DMS79 treated with DMSO at 0.1 percent for 48 hours (cell line): ENCODE measurements around the gene MYO15A.

Experiments
- DNase-seq: peaks from one replicate; lab custom pipeline; 2025; lab: John Stamatoyannopoulos, UW

Gene MYO15A

DNA sequence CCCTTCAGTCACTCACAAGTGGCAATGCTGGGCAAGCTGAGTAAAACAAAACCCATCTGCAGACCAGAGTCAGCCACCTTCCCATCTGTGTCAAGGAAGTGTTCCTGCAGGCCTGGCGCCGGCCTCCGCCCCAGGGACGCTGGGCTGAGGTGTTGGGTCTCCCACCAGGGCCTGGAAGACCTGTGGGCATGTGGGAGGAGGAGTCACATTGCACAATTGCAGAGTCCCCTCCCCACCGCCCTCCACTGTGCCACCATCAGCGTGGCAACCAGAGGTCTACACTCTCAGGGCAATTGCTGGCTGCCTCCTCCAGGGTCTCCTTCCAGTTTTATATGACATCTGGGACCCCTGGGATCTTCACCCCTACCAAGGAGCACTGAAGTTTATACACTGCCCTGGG lies 3.0 kb upstream of the MYO15A start:
- no peak for DNase-seq

DNA sequence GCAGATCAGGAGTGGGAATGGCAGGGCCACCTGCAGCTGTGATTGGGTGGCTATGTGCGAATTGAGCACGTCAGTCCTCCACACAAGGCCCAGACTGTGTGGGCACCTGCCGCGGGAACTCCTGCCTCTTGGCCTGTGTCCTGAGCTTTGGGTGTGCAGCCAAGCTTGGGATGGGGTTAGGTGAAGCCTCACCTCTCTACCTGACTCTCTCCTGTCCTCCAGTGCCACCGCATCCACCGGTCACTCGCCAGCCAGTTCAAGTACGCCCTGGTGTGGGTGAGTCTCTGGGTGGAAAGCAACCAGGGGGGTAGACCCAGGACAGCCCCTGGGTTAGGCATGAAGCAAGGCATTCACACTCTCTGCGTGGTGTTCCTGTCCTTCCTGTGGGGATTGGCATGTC lies 2.3 kb upstream of the MYO15A start:
- DNase-seq, result no peak

DNA sequence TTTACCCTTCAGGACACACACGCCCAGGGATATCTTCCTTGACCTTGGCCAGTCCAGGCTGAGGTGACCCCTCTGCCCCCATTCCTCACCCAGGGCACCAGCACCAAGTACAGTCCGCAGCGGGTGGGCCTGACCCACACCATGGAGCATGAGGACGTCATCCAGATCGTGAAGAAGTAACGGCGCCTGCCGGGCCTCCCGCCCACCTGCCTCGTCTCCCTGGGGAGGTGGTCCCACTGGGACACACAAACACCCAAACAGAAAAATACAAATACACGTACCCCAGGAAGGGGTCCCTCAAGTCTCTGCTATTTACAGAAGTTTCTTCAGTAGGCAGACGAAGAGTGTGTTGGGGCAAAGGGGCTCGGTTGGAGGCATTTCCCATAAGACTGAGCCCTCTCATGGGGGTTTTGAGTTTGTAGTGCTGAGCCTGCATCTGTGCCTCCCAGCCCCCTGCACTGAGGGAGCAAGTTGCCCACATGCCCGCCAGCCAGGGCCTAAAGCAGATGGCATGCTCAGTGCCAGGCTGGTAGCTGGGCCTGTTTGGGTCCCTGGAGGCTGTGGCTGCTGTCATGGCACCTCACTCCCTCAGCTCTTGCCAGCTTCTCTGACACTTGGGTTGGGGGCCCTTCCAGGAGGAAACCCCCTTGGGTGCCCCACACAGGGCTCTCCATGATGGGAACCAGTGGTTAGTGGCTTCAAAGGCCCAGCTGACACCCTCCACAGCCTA lies 1.3 kb upstream of the MYO15A start:
- DNase-seq, result no peak

DNA sequence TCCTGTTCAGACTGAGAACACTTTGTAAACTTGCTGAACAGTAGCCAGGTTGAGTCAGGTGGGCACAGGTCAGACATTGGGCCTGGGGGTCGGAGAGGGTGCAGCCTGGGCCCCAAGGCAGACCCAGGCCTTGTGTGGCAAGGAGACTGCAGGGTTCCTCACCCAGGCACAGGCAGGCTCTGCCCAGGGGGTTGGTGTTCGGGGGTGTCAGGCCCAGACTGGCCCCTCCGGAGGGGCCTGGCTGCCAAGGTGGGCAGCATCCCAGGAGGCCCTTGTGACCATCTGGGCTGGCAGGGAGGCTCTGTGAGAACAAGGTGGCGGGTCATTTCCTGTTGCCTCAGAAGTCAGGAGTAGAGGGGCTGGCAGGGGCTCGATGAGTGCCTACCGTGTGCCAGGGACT lies 585 bp upstream of the MYO15A start:
- no peak for DNase-seq

DNA sequence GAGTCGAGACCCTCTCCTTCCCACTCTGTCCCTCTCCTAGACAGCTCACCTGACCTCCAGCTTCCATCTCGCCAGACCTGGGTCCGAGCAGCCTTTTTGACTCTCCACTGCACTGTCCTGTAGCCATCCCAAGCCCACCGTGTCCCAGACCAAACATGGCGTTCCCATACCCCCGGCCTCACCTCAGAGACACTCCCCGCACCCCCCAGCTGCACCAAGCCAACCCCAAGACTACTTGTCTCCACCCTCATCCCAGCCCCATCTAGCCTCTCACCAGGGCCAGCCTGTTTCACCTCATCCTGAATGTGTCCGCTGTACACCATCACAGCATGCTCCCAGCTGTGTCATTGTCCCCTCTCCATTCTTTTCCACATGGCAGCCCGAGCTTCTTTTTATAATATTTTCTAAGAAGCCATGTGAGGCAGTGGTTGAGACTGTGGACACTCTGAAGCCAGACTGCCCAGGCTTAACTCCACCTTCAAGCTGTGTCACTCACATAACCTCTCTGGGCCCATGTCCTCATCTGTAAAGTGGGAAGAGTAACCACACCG lies 1.5 kb downstream of the MYO15A start:
- DNase-seq, result no peak

DNA sequence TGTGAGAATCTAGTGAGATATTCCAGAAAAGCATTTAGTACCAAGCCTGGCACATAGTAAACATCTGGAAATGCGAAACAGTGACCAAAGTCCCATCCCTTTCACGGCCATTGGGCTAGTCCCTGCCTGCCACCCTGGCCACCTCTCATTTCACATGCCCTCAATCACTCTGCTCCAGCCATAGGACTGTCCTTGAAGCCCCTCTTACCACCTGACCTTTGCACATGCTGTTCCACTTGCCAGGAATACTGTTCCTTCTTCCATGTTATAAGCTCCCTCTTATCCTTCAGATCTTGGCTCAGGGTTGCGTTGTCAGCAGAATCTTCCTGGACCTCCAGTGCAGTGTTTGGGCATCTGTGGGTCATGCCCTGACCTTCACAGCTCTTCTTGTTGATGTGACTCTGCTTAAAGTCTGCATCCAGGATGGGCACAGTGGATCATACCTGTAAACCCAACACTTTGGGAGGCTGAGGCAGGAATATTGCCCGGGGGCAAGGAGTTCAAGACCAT lies 2.1 kb downstream of the MYO15A start:
- DNase-seq, result no peak

DNA sequence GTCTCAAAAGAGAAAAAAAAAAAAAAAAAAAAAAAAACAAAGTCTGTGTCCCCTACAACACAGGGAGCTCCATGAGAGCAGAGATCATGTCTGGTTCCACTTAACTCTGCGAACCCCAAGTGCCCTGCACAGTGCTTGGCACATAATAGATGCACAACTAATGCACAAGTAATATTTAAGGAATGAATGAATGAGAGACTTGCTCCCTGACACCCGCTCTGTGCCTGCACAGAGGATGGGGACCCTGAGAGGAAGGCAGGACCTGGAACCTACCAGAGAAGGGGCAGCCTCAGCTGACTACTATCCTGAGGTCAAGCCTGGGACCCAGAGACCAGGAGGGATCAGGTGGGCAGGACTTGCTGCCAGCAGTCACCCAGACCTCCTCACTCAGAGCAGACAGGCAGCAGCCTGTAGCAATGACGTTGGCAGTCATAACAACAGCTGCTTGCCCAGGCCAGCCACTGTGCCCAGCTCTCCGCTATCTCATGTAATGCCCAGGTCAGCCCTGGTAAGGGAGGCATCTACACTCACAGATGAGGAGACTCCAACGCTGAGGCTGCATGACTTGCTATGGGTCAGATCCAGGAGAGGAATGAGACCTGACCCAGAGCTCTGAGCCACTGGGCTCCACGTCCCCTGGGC lies 2.9 kb downstream of the MYO15A start:
- DNase-seq, result no peak

DNA sequence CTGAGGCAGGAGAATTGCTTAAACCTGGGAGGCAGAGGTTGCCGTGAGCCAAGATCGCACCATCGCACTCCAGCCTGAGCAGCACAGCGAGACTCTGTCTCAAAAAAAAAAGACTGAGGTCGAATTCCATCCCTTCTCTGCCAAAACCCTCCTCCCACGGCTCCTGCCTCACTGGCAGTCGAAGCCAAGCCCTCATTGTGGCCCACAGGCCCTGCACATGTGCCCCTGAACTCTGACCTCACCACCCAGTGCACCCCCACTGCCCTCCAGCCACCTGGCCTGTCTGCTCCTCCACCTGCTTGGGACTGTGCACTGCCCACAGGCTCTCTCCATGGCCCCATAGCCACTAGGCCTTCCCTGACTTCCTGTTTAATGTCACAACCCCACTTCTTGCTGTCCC lies 7.0 kb downstream of the MYO15A start:
- DNase-seq, result no peak

DNA sequence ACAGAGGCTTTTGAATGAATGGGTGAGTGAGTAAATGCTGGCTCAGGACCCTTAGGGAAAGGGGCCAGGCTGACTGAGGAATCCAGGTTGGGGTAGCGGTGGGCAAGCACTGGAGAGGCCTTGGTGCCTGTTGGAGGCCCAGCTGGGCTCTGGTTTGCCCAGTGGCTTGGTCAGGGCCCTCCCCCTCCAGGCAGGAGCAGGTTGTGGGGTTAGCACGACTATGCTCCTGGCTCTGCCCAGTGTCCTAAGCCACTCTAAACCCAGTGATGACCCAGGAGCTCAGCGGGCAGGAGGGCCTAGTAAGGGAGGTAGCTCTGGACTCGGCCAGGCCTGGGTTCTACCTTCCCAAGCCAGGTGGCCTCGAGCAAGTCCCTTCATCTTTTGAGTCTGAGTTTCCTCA lies 7.5 kb downstream of the MYO15A start:
- no peak for DNase-seq

DNA sequence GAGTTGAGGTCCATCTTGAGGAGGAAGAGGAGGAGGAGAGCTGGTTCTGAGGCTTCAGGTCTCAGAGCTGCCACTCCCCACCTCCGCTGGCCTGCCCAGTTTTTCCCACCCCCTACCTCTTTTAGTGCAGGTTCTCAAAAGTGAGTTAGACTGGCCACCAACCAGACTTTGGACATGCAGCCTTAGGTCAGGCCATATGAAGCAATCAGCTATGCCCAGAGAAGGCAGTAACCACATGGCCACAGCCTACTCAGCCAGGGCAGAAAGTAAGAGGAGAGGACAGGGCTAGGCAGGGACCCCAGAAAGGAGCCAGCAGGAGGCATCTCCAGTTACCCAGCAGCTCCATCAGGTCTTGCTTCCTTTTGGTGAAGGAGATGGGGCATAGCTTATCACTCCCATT lies 9.0 kb downstream of the MYO15A start:
- no peak for DNase-seq

DNA sequence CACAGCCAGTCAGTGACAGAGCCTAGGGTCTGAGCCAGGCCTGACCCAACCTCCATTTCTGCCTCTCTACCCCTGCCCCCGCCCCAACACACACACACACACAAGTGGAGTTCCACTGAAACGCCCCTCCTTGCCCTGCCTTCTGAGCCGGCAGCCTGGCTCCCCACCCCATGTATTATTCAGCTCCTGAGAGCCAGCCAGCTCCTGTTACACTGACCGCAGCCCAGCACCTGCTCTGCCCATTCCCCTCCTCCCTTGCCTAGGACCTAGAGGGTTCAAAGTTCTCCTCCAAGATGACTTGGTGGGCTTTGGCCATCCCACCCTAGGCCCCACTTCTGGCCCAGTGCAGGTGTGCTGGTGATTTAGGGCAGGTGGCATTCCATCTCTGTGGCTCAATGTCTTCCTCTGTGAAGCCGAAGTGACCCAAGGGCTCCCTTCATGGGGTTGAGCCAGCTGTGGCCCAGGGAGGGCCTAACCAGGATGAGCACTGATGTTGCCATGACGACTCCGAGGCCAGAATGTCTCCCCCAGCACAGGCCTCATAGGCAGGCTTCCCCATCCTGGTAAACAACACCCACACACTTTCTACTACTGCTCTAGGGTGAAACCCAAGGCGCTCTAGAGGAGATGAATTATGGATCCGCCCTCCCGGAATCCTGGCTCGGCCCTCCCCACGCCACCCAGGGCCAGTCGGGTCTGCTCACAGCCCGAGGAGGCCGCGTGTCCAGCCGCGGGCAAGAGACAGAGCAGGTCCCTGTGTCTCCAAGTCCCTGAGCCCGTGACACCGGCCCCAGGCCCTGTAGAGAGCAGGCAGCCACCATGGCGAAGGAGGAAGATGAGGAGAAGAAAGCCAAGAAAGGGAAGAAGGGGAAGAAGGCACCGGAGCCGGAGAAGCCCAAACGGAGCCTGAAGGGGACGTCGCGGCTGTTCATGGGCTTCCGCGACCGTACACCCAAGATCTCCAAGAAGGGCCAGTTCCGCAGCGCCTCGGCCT lies 9.7 kb downstream of the MYO15A start:
- DNase-seq, result no peak

DNA sequence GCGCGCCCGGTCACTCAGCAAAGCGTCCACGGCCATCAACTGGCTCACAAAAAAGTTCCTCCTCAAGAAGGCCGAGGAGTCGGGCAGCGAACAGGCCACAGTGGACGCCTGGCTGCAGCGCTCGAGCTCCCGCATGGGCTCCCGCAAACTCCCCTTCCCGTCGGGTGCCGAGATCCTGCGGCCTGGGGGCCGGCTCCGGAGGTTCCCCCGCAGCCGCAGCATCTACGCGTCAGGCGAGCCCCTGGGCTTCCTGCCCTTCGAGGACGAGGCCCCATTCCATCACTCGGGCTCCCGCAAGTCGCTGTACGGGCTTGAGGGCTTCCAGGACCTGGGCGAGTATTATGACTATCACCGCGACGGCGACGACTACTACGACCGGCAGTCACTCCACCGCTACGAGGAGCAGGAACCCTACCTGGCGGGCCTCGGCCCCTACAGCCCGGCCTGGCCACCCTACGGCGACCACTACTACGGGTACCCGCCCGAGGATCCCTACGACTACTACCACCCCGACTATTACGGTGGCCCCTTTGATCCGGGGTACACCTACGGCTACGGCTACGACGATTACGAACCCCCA lies 10.7 kb downstream of the MYO15A start:
- no peak for DNase-seq

DNA sequence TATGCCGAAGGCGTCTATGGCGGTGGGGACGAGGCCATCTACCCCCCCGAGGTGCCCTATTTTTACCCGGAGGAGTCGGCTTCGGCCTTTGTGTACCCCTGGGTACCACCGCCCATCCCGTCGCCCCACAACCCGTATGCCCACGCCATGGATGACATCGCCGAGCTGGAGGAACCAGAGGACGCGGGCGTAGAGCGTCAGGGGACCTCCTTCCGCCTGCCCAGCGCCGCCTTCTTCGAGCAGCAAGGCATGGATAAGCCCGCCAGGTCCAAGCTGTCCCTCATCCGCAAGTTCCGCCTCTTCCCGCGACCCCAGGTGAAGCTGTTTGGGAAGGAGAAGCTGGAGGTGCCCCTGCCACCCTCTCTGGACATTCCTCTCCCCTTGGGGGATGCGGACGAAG lies 11.4 kb downstream of the MYO15A start:
- DNase-seq, result no peak

DNA sequence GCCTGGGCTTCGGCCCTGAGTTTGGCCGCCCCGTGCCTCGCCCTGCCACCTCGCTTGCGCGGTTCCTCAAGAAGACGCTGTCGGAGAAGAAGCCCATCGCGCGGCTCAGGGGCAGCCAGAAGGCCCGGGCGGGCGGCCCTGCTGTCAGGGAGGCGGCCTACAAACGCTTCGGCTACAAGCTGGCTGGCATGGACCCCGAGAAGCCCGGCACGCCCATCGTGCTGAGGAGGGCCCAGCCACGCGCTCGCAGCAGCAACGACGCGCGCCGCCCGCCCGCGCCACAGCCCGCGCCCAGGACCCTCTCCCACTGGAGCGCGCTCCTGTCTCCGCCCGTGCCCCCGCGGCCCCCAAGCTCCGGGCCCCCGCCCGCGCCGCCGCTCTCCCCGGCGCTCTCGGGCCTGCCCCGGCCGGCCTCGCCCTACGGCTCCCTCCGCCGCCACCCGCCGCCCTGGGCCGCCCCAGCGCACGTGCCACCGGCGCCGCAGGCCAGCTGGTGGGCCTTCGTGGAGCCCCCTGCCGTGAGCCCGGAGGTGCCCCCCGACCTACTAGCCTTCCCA lies 12.0 kb downstream of the MYO15A start:
- DNase-seq, result no peak

DNA sequence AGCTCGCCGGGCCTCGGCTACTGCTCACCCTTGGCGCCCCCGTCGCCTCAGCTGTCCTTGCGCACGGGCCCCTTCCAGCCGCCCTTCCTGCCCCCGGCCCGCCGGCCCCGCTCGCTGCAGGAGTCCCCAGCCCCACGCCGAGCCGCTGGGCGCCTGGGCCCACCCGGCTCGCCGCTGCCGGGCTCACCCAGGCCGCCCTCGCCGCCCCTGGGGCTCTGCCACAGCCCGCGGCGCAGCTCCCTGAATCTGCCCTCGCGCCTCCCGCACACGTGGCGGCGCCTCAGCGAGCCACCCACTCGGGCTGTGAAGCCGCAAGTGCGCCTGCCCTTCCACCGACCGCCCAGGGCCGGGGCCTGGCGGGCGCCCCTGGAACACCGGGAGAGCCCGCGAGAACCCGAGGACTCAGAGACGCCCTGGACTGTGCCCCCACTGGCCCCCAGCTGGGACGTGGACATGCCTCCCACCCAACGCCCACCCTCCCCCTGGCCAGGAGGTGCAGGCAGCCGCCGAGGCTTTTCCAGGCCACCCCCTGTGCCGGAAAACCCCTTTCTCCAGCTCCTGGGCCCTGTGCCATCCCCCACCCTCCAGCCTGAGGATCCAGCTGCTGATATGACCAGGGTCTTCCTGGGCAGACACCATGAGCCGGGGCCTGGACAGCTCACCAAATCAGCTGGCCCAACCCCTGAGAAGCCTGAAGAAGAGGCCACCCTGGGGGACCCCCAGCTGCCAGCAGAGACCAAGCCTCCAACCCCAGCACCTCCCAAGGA lies 12.8 kb downstream of the MYO15A start:
- no peak for DNase-seq

DNA sequence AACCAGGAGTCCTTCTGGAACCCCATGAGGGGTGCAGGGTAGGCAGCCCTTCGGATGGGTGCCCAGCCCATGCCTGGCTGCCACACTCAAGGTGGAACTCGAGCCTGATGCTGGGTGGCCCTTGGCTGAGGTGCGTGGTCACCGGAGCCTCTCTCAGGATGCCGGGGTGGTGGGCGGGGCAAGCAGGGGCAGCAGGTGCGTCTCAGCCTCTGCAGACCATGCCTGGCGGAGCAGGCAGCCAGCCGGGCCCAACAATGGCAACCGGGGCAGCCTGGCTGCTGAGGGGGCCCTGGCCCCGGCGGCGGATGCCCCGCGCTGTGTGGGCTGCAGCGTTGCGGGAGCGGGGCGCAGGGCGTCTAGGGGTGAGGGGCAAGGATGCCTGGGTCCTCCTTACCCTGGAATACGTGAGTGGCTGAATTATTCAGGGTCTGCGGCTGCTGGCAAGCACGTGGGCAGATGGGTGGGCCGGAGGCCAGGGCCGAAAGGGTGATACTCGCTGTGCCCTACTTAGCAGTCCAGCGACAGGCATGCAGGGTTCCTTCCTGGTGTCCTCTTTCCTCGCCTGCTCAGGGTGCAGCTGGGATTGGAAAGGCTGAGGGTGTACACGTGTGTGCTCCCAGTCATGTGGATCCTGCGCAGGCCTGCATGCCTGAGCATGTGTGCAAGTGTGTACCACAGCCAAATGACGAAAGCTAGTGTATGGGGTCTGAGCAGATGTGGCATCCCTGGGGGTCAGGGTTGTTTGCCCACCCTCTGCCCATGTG lies 14.6 kb downstream of the MYO15A start:
- no peak for DNase-seq

DNA sequence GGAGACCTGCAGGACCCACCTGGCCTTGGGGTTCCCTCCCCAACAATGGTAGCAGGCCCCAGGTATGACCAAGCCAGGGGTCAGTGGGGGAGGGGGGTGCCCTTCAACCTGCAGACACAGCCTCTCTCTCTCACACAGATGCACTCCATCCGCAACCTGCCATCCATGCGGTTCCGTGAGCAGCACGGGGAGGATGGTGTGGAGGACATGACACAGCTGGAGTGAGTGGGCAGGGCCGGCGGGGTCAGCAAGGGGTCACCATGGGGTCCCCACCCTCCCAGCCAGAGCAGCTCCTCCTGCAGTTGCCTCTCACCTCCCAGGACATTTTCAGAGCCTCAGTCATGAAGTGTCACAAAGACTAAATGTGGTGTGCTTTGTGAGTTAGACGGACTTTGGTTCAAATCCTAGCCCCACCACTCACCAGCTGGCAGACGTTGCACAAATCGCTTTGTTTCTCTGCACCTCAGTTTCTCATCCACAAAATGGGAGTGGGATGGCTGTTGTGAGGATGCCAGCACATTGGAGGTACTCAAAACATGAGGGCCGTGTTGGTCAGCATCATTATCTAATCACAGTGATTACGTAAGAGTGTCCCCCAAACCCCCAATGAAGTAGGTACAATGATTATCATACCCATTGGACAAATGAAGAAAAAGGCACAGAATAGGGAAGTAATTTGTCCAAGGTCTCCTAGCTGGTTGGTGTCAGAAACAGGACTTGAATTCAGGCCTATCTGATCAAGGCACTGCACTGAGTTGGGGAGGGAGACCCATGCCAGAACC lies 16.0 kb downstream of the MYO15A start:
- no peak for DNase-seq

DNA sequence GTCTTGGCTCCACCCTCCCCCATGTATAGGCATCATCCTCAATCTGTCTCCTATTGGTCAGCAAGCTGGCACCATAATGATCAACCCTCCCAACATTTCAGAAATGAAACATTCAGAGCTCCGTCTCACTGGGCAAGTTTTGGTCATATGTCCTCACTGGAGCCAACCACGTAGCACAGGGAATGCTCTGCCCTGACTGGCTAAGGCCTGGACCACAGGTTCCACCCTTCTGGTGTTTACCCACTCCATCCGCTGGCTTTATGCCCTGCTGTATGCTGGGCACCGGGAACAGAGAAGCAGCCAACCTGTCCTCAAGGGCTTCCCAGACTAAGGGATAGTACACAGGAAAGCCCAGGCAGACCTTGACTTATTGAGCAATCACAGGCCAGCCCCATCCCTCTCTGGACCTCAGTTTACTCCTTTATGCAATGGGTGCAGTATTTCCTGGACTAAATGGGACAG lies 20.5 kb downstream of the MYO15A start:
- DNase-seq, result no peak

DNA sequence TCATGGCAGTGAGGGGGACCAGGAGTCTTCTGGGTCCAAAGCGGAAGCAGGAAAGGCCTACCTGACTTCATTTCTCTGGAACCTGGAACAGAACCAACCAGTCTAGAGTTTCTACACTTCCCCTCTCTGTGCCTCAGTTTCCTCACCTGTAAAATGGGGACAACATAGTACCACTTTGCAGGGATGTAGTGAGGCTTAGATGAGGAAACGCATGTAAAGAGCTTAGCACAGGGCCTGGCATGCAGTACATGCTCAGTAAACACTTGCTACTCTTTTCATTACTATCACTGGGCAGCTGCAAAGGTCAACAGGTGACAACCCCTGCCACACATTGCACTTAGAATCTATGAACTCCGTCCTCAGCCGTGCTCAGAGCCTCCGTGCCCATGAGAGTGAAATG lies 24.2 kb downstream of the MYO15A start:
- no peak for DNase-seq
